PC-9 (cell line): ENCODE measurements around the gene RBM28. TPM values are rescaled to one million over a fixed set of nuclear protein-coding genes. Genes with fewer than 3 reads are reported as not detected.

Source experiments
- BruUV-seq: library from RNA; stranded (reverse); fragments of 400-500 nt; replicated peaks from 2 replicates; lab custom pipeline; 2021; lab: Mats Ljungman, UMichigan
- CTCF ChIA-PET: fragments of 300-600 bp; sonication (Branson Sonifier 250); formaldehyde crosslinking; loops from one replicate; lab custom pipeline; 2022; ENCODE audit warnings: antibody characterized with exemption; lab: Charles Lee
- POLR2A ChIA-PET: fragments of 300-600 bp; sonication (Branson Sonifier 250); formaldehyde crosslinking; loops from one replicate; lab custom pipeline; 2022; ENCODE audit warnings: antibody characterized with exemption; ENCODE audit not compliant: unreplicated experiment; lab: Charles Lee
- DNase-seq, 2 experiments: peaks; one replicate each; pipeline versions ENCODE4 v3.0.0 to v3.0.0-alpha.2; 2015 to 2022; ENCODE audit warnings: mixed read lengths in 1 of 2
- H2AFZ ChIP-seq: fragments of 200-600 bp; sonication (generic); 2 replicates; pipeline ENCODE4 v1.8.1; 2017; ENCODE audit warnings: antibody characterized with exemption
- H3F3A ChIP-seq: fragments of 200-600 bp; sonication (generic); 2 replicates; pipeline ENCODE4 v1.8.1; 2017; ENCODE audit warnings: antibody characterized with exemption, mild to moderate bottlenecking, low read depth; ENCODE audit not compliant: insufficient read depth
- H3K27ac ChIP-seq: fragments of 200-600 bp; sonication (generic); 2 replicates; pipeline ENCODE4 v1.6.1; 2016; ENCODE audit warnings: mixed run types
- H3K27me3 ChIP-seq: fragments of 200-600 bp; sonication (generic); 2 replicates; pipeline ENCODE4 v1.6.1; 2016; ENCODE audit warnings: low read depth, mixed run types; ENCODE audit not compliant: insufficient read depth
- H3K36me3 ChIP-seq: fragments of 200-600 bp; sonication (generic); 2 replicates; pipeline ENCODE4 v1.6.1; 2016; ENCODE audit warnings: low read depth, mixed run types
- H3K4me1 ChIP-seq: fragments of 200-600 bp; sonication (generic); replicated peaks from 2 replicates; pipeline ENCODE4 v1.6.1; 2016; ENCODE audit warnings: mixed run types; ENCODE audit not compliant: insufficient read depth
- H3K4me2 ChIP-seq: fragments of 200-600 bp; sonication (generic); 2 replicates; pipeline ENCODE4 v1.6.1; 2017; ENCODE audit warnings: mixed run types
- H3K4me3 ChIP-seq: fragments of 200-600 bp; sonication (generic); 2 replicates; pipeline ENCODE4 v1.6.1; 2016; ENCODE audit warnings: mixed run types
- H3K79me2 ChIP-seq: fragments of 200-600 bp; sonication (generic); 2 replicates; pipeline ENCODE4 v1.6.1; 2017; ENCODE audit warnings: low read depth, mixed run types
- H3K9me2 ChIP-seq: fragments of 200-600 bp; sonication (generic); 2 replicates; pipeline ENCODE4 v1.8.1; 2017; ENCODE audit warnings: mild to moderate bottlenecking; ENCODE audit not compliant: insufficient read depth
- H3K9me3 ChIP-seq: fragments of 200-600 bp; sonication (generic); 2 replicates; pipeline ENCODE4 v1.8.1; 2016; ENCODE audit warnings: low read depth; ENCODE audit not compliant: insufficient read depth
- H4K20me1 ChIP-seq: fragments of 200-600 bp; sonication (generic); 2 replicates; pipeline ENCODE4 v1.8.1; 2017; ENCODE audit not compliant: insufficient read depth
- EZH2 ChIP-seq: fragments of 200-600 bp; sonication (generic); IDR thresholded peaks from 2 replicates; pipeline ENCODE4 v1.8.0; 2017; ENCODE audit warnings: antibody characterized with exemption, low read depth
- intact Hi-C: fragments of 100-400 bp; cut with micrococcal nuclease; formaldehyde crosslinking; loops from one replicate; pipeline ENCODE4 v1.10.0; 2022; ENCODE audit not compliant: unreplicated experiment
- total RNA-seq: library from RNA; stranded (reverse); gene quantifications from 2 replicates; pipeline ENCODE4 v1.2.3, GENCODE V29; 2021
- TF ChIP-seq, protein P1 (sequence below): fragments of 200-600 bp; sonication (generic); conservative IDR thresholded peaks from 2 replicates; pipeline ENCODE4 v1.6.1; 2017; ENCODE audit warnings: mixed run types, antibody characterized with exemption, mild to moderate bottlenecking, moderate library complexity

The RBM28 gene
- total RNA-seq, 1 experiment from 2014 or later, result 59.6 TPM

DNA sequence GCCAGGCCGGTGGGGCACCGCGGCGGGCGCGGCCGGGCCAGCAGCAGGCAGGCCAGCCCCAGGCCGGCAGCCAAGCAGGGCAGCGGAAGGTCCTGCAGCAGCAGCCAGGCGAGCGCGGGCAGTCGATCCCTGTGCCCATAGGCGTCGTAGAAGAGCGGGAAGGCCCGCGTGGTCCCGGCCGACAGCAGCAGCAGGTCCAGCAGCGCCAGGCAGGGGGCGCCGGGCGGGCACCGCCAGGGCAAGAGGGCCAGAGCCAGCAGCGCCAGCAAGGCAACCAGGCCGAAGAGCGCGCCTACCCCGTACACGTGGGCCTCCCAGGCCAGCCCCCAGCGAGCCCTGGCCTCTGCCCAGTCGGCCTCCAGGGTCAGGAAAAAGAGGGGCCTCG, 8.4 kb upstream of the RBM28 start:
- TF ChIP-seq, protein P1, sequence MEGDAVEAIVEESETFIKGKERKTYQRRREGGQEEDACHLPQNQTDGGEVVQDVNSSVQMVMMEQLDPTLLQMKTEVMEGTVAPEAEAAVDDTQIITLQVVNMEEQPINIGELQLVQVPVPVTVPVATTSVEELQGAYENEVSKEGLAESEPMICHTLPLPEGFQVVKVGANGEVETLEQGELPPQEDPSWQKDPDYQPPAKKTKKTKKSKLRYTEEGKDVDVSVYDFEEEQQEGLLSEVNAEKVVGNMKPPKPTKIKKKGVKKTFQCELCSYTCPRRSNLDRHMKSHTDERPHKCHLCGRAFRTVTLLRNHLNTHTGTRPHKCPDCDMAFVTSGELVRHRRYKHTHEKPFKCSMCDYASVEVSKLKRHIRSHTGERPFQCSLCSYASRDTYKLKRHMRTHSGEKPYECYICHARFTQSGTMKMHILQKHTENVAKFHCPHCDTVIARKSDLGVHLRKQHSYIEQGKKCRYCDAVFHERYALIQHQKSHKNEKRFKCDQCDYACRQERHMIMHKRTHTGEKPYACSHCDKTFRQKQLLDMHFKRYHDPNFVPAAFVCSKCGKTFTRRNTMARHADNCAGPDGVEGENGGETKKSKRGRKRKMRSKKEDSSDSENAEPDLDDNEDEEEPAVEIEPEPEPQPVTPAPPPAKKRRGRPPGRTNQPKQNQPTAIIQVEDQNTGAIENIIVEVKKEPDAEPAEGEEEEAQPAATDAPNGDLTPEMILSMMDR, result no peak
- peaks cover 8% of the 10 kb centered on the region; the same call in 1 of the 2 replicates for H3F3A ChIP-seq
- no peaks in the 10 kb centered on the region for H3K27me3 ChIP-seq
- peaks cover 24% of the 10 kb centered on the region for H3K4me1 ChIP-seq
- H3K36me3 ChIP-seq, result no peaks in the 10 kb centered on the region
- POLR2A ChIA-PET, result no interaction called here
- no peaks in the 10 kb centered on the region for H3K9me2 ChIP-seq
- H3K79me2 ChIP-seq, result no peaks in the 10 kb centered on the region
- intact Hi-C loops, result no loop called here
- no TSS peak for BruUV-seq
- H3K9me3 ChIP-seq, result no peaks in the 10 kb centered on the region
- H3K27ac ChIP-seq, result no peak overlapping the region
- no peak overlapping the region for H3K4me3 ChIP-seq
- H2AFZ ChIP-seq, result no peak overlapping the region
- H3K4me2 ChIP-seq, result no peak overlapping the region
- CTCF ChIA-PET, result no interaction called here
- no peaks in the 10 kb centered on the region for H4K20me1 ChIP-seq
- no peak for DNase-seq

DNA sequence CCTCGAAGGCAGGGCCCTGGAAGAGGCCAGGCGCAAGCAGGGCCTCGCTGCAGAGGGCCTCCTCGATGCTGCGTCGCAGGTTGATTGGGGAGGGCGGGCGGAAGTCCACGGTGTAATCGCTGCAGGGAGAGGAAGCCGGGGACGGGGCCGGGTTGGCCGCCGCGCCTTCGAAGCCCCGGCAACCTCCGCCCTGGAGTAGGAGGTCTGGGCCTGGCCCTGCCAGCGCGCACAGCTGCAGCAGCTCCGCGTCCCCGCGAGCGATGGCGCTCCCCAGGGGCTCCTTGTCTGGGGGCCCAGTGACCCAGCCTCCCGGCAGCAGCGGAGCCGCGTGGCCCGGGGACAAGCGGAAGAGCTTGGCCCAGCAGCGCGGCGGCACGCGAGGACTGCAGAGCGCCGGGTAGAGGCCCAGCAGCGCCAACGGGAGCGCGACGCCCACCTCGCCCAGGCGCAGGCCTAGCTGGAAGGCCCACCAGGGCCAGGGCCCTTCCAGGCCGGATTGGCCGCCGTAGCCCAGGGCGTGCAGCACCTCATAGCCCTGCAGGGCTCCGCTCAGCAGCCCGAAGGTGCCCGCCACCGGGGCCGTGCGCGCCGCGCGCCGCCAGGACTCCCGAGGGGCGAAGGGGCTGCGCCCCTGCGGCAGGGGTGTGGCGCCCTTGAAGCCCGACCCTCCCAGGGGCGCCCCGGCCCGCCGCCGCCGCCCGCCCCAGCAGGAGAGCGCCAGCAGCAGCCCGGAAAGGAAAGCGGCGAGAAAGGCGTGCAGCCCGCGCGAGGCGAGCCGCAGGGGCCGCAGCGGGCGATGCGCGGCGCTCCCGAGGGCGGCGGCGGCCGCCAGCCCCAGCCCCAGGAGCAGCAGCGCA, 7.8 kb upstream of the RBM28 start:
- H3K27ac ChIP-seq, result no peak overlapping the region
- peaks cover 18% of the 10 kb centered on the region for H3K4me1 ChIP-seq
- no peak for DNase-seq
- TF ChIP-seq EZH2, result no peak
- TF ChIP-seq, protein P1, result no peak
- H3K36me3 ChIP-seq, result no peaks in the 10 kb centered on the region
- ChIA-PET CTCF (no interaction called here), POLR2A (no interaction called here)
- H3K27me3 ChIP-seq, result no peaks in the 10 kb centered on the region
- H2AFZ ChIP-seq, result no peak overlapping the region
- no peaks in the 10 kb centered on the region for H4K20me1 ChIP-seq
- no peak overlapping the region for H3K4me3 ChIP-seq
- H3F3A ChIP-seq, result peaks cover 5% of the 10 kb centered on the region; the same call in 1 of the 2 replicates
- no peaks in the 10 kb centered on the region for H3K9me2 ChIP-seq
- H3K9me3 ChIP-seq, result no peaks in the 10 kb centered on the region
- no TSS peak for BruUV-seq
- no peaks in the 10 kb centered on the region for H3K79me2 ChIP-seq
- no peak overlapping the region for H3K4me2 ChIP-seq
- intact Hi-C loops, result no loop called here

DNA sequence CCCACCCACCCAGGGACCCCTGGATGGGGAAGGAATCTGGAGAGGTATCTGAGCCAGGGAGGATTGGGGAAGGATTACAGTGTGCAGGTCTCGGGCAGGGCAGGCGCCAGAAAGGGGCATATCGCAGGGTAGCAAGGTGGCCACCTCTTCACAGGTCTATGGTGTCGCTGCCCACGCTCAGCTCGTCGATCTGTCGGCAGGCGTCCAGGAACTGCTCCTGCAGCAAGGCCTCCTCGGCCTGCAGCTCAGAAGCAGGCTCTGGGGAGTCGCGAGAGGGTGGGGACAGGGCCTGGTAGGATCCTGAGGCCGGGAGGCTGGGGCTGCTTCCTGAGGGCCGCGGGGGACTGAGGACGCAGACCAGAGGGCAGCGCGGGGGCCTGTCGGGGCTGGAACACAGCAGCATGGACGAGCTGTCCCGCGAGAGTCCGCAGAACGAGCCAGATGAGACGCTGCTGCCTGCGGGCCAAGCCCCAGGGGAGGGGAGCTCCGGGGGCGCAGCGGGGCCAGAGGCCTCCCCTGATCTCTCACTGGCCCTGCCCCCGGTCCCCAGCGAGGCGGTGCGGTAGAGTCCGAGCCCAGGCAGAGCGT, 7.1 kb upstream of the RBM28 start:
- Histone ChIP-seq H4K20me1 (no peaks in the 10 kb centered on the region), H3K27ac (no peak overlapping the region), H3K36me3 (no peaks in the 10 kb centered on the region), H3K79me2 (no peaks in the 10 kb centered on the region), H3K9me3 (no peaks in the 10 kb centered on the region), H3K27me3 (no peaks in the 10 kb centered on the region), H3F3A (no peaks in the 10 kb centered on the region), H3K4me2 (no peak overlapping the region), H2AFZ (no peak overlapping the region), H3K9me2 (no peaks in the 10 kb centered on the region), H3K4me1 (peaks cover 11% of the 10 kb centered on the region), H3K4me3 (no peak overlapping the region)
- no peak for DNase-seq
- TF ChIP-seq, protein P1, result no peak
- TF ChIP-seq EZH2, result no peak
- no TSS peak for BruUV-seq
- ChIA-PET CTCF (interaction anchor here (3.7 kb wide), 1 partner anchor 37 kb away, joined by 56 read pairs; no protein-coding TSS in a partner anchor), POLR2A (no interaction called here)
- intact Hi-C loops, result no loop called here
